Esophagus squamous epithelium (tissue), 5 donors: ENCODE data around the gene AR. TPM values are rescaled to one million over a fixed set of nuclear protein-coding genes. Genes with fewer than 3 reads are reported as not detected.

Source experiments
- DNase-seq: peaks from one replicate; lab custom pipeline; 2025; lab: John Stamatoyannopoulos, UW
- H3K27ac ChIP-seq, 4 donors: fragments of 200-600 bp; sonication (generic); one replicate each; pipeline ENCODE4 v1.5.1; 2016 to 2019; ENCODE audit warnings: mild to moderate bottlenecking in 1 of 4
- H3K27me3 ChIP-seq, 4 donors: fragments of 200-600 bp; sonication (generic); 1 replicate in 3 of 4; 2 replicates in 1 of 4; pipeline versions ENCODE4 v1.5.1 to v1.6.0; 2017 to 2021; ENCODE audit warnings: antibody characterized with exemption in 1 of 4
- H3K36me3 ChIP-seq, 3 donors: fragments of 200-600 bp; sonication (generic); one replicate each; pipeline ENCODE4 v1.5.1; 2016 to 2019
- H3K4me1 ChIP-seq, 3 donors: fragments of 200-600 bp; sonication (generic); one replicate each; pipeline ENCODE4 v1.5.1; 2017 to 2019
- H3K4me3 ChIP-seq, 4 donors: fragments of 200-600 bp; sonication (generic); 1 replicate in 3 of 4; 2 replicates in 1 of 4; pipeline ENCODE4 v1.5.1; 2016 to 2019; ENCODE audit warnings: mild to moderate bottlenecking in 2 of 4, moderate library complexity in 1 of 4
- H3K9me3 ChIP-seq, 3 donors: fragments of 200-600 bp; sonication (generic); one replicate each; pipeline ENCODE4 v1.5.1; 2016 to 2019
- POLR2A ChIP-seq, 4 donors: fragments of 450-650 bp; IDR thresholded peaks; one replicate each; pipeline ENCODE4 v1.6.1; 2017; ENCODE audit warnings: antibody characterized with exemption in 4 of 4, mild to moderate bottlenecking in 4 of 4, moderate library complexity in 3 of 4
- WGBS, 2 donors: methylation state at CpG; one replicate each; pipeline ENCODE4 v1.1.5; 2018; 5-methylcytosine and 5-hydroxymethylcytosine counted together
- intact Hi-C: fragments of 100-400 bp; cut with DNase I; formaldehyde crosslinking; loops from one replicate; pipeline ENCODE4 v1.15.0; 2022
- total RNA-seq, 4 donors: library from RNA; depleted of rRNA; stranded (reverse); fragments of >200 nt; gene quantifications; one replicate each; pipeline ENCODE4 v1.1.0, GENCODE V29; 2016
- TF ChIP-seq, protein P1 (sequence below), 6 experiments: fragments of 450-650 bp in 4 of 6; fragments of 200-600 bp in 2 of 6; sonication (generic) in 2 of 6; IDR thresholded peaks; one replicate each; pipeline ENCODE4 v1.5.1; 2016 to 2019; ENCODE audit warnings: antibody characterized with exemption in 6 of 6, mild to moderate bottlenecking in 4 of 6, moderate library complexity in 4 of 6
- donor health status: DM: yes; HTN: yes; CAD: no.

AR gene
- total RNA-seq, 4 donors from 2014 or later: 0.53 to 4.6 (median 1.9) TPM

DNA sequence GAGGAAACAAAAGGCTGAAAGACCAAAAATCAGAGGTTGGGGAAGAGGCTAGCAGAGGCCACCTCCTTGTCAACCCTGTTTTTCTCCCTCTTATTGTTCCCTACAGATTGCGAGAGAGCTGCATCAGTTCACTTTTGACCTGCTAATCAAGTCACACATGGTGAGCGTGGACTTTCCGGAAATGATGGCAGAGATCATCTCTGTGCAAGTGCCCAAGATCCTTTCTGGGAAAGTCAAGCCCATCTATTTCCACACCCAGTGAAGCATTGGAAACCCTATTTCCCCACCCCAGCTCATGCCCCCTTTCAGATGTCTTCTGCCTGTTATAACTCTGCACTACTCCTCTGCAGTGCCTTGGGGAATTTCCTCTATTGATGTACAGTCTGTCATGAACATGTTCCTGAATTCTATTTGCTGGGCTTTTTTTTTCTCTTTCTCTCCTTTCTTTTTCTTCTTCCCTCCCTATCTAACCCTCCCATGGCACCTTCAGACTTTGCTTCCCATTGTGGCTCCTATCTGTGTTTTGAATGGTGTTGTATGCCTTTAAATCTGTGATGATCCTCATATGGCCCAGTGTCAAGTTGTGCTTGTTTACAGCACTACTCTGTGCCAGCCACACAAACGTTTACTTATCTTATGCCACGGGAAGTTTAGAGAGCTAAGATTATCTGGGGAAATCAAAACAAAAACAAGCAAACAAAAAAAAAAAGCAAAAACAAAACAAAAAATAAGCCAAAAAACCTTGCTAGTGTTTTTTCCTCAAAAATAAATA, 179.9 kb downstream of the AR start:
- Histone ChIP-seq H3K4me1 (no peaks in the 10 kb centered on the region), H3K36me3 (no peaks in the 10 kb centered on the region), H3K9me3 (no peaks in the 10 kb centered on the region), H3K27ac (no peak overlapping the region), H3K4me3 (no peak overlapping the region), H3K27me3 (no peaks in the 10 kb centered on the region)
- WGBS, 2 donors: 65 to 76% methylated on average over 4 to 5 of the region's 5 CpGs
- no peak for DNase-seq
- intact Hi-C loops: no loop called here
- TF ChIP-seq POLR2A (IDR thresholded peaks at IDR 0.05): no peak
- TF ChIP-seq, protein P1, sequence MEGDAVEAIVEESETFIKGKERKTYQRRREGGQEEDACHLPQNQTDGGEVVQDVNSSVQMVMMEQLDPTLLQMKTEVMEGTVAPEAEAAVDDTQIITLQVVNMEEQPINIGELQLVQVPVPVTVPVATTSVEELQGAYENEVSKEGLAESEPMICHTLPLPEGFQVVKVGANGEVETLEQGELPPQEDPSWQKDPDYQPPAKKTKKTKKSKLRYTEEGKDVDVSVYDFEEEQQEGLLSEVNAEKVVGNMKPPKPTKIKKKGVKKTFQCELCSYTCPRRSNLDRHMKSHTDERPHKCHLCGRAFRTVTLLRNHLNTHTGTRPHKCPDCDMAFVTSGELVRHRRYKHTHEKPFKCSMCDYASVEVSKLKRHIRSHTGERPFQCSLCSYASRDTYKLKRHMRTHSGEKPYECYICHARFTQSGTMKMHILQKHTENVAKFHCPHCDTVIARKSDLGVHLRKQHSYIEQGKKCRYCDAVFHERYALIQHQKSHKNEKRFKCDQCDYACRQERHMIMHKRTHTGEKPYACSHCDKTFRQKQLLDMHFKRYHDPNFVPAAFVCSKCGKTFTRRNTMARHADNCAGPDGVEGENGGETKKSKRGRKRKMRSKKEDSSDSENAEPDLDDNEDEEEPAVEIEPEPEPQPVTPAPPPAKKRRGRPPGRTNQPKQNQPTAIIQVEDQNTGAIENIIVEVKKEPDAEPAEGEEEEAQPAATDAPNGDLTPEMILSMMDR (IDR thresholded peaks at IDR 0.05): no peak

DNA sequence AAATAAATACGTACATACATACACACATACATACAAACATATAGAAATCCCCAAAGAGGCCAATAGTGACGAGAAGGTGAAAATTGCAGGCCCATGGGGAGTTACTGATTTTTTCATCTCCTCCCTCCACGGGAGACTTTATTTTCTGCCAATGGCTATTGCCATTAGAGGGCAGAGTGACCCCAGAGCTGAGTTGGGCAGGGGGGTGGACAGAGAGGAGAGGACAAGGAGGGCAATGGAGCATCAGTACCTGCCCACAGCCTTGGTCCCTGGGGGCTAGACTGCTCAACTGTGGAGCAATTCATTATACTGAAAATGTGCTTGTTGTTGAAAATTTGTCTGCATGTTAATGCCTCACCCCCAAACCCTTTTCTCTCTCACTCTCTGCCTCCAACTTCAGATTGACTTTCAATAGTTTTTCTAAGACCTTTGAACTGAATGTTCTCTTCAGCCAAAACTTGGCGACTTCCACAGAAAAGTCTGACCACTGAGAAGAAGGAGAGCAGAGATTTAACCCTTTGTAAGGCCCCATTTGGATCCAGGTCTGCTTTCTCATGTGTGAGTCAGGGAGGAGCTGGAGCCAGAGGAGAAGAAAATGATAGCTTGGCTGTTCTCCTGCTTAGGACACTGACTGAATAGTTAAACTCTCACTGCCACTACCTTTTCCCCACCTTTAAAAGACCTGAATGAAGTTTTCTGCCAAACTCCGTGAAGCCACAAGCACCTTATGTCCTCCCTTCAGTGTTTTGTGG, 180.7 kb downstream of the AR start:
- TF ChIP-seq, protein P1 (IDR thresholded peaks at IDR 0.05): no peak
- no peak for TF ChIP-seq POLR2A (IDR thresholded peaks at IDR 0.05)
- Histone ChIP-seq H3K4me3 (no peak overlapping the region), H3K4me1 (no peaks in the 10 kb centered on the region), H3K9me3 (no peaks in the 10 kb centered on the region), H3K27me3 (no peaks in the 10 kb centered on the region), H3K27ac (no peak overlapping the region), H3K36me3 (no peaks in the 10 kb centered on the region)
- DNase-seq: no peak
- whole genome bisulfite sequencing, 2 donors: 50 to 77% methylated on average over 4 to 5 of the region's 5 CpGs
- intact Hi-C loops: no loop called here

DNA sequence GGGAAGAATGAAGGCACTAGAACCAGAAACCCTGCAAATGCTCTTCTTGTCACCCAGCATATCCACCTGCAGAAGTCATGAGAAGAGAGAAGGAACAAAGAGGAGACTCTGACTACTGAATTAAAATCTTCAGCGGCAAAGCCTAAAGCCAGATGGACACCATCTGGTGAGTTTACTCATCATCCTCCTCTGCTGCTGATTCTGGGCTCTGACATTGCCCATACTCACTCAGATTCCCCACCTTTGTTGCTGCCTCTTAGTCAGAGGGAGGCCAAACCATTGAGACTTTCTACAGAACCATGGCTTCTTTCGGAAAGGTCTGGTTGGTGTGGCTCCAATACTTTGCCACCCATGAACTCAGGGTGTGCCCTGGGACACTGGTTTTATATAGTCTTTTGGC, 181.7 kb downstream of the AR start:
- intact Hi-C loops: no loop called here
- Histone ChIP-seq H3K4me1 (no peaks in the 10 kb centered on the region), H3K36me3 (no peaks in the 10 kb centered on the region), H3K9me3 (no peaks in the 10 kb centered on the region), H3K4me3 (no peak overlapping the region), H3K27me3 (no peaks in the 10 kb centered on the region), H3K27ac (no peak overlapping the region)
- no peak for DNase-seq
- TF ChIP-seq, protein P1 (IDR thresholded peaks at IDR 0.05): no peak
- TF ChIP-seq POLR2A (IDR thresholded peaks at IDR 0.05): no peak
- WGBS, 2 donors: 79 to 88% methylated on average over 2 of the region's 2 CpGs

DNA sequence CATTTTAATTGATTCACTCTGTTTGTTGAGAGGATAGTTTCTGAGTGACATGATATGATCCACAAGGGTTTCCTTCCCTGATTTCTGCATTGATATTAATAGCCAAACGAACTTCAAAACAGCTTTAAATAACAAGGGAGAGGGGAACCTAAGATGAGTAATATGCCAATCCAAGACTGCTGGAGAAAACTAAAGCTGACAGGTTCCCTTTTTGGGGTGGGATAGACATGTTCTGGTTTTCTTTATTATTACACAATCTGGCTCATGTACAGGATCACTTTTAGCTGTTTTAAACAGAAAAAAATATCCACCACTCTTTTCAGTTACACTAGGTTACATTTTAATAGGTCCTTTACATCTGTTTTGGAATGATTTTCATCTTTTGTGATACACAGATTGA, 182.2 kb downstream of the AR start:
- H3K27me3 ChIP-seq: no peaks in the 10 kb centered on the region
- TF ChIP-seq, protein P1 (IDR thresholded peaks at IDR 0.05): no peak
- TF ChIP-seq POLR2A (IDR thresholded peaks at IDR 0.05): no peak
- DNase-seq: no peak
- no peaks in the 10 kb centered on the region for H3K9me3 ChIP-seq
- intact Hi-C loops: no loop called here
- H3K4me1 ChIP-seq: no peaks in the 10 kb centered on the region
- H3K4me3 ChIP-seq: no peak overlapping the region
- H3K27ac ChIP-seq: no peak overlapping the region
- no peaks in the 10 kb centered on the region for H3K36me3 ChIP-seq
- 40 to 60% methylated on average over 1 of the region's 1 CpG for WGBS, 2 donors

DNA sequence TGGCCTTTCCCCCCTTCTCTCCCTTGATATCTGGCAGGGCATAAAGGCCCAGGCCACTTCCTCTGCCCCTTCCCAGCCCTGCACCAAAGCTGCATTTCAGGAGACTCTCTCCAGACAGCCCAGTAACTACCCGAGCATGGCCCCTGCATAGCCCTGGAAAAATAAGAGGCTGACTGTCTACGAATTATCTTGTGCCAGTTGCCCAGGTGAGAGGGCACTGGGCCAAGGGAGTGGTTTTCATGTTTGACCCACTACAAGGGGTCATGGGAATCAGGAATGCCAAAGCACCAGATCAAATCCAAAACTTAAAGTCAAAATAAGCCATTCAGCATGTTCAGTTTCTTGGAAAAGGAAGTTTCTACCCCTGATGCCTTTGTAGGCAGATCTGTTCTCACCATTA, 183.8 kb downstream of the AR start:
- WGBS, 2 donors: 42% methylated on average over 2 of the region's 2 CpGs; no CpG with 5 or more reads in 1 of the 2 donors
- no peak overlapping the region for H3K27ac ChIP-seq
- H3K36me3 ChIP-seq: no peaks in the 10 kb centered on the region
- no peak for DNase-seq
- intact Hi-C loops: no loop called here
- H3K9me3 ChIP-seq: no peaks in the 10 kb centered on the region
- TF ChIP-seq, protein P1 (IDR thresholded peaks at IDR 0.05): no peak
- no peak for TF ChIP-seq POLR2A (IDR thresholded peaks at IDR 0.05)
- H3K4me1 ChIP-seq: no peaks in the 10 kb centered on the region
- H3K4me3 ChIP-seq: no peak overlapping the region
- H3K27me3 ChIP-seq: no peaks in the 10 kb centered on the region
